SH-SY5Y (cell line): ENCODE measurements around the gene ERH.

ENCODE experiments used
- GATA2 ChIP-seq: IDR thresholded peaks from 2 replicates; pipeline ENCODE4 v1.6.1; 2011; ENCODE audit warnings: mild to moderate bottlenecking, low read depth, low read length
- GATA3 ChIP-seq: IDR thresholded peaks from 2 replicates; pipeline ENCODE4 v1.6.1; 2011; ENCODE audit warnings: low read depth, mild to moderate bottlenecking, low read length, moderate library complexity

The ERH gene

DNA sequence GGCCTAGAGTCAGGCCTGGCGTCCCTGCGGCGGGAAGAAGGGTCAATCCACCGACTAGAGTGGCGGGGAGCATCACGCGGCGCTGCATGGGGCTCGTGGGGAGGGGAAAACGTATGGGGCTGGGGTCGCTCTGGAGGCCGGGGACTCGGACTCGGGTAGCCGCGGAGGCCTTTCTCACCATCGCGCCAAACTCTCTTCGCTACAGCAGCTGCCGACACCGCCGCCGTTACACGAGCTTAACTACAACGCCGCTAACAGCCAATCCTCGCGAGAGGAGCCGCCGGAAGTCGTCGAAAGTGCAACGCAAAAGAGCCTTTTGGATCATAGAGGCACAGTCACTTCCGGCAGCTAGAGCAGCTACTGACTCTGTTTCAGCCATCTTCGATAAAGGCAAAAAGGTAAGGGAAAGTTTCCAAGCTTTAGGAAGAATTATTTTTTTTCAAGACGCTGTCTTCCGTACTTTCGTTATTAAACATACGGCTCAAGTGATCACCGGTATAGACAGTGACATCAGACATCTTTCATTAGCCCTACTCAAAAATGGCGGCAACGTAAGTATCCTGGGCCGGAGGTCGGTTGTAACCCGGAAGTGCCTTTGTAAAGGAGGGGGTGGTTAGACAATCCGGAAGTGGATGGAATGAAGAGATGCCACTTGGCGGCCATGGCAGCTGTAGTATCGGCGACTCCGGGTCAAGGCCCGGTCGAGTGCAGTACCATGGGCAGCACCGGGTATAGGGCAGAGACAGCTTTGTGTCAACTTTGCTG is at the start of gene ERH, which contains the start of gene SLC39A9:
Gene ERH, minus strand, starts transcription at position 247 of the 765 bp plus-strand sequence. Its CDS starts 66 bp downstream, at position 181.
Gene SLC39A9, plus strand, starts transcription at position 640 of the 765 bp plus-strand sequence. CDS start 678 bp downstream, outside the sequence.
- TF ChIP-seq GATA3 (no peak), GATA2 (no peak)

DNA sequence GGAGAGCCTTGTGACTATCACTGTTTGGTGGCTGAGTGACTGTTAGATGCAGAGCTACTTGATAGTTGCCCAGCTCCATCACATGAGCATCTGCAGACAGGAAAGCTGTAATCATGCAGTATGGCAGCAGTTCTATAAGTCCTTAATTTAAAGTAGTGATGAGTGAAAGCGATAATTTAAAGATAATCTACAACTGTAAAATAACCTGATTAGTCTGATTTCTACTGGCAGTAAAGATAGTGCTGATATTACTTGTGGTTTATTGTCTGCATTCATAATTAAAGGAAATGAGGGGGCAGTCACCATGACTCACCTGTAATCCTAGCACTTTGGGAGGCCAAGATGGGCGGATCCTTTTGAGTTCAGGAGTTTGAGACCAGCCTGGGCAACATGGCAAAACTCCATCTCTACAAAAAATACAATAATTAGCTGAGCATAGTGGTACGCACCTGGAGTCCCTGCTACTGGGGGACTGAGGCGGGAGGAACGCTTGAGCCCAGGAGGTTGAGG is 45.3 kb upstream of the ERH start:
- TF ChIP-seq GATA2 (no peak), GATA3 (no peak)

DNA sequence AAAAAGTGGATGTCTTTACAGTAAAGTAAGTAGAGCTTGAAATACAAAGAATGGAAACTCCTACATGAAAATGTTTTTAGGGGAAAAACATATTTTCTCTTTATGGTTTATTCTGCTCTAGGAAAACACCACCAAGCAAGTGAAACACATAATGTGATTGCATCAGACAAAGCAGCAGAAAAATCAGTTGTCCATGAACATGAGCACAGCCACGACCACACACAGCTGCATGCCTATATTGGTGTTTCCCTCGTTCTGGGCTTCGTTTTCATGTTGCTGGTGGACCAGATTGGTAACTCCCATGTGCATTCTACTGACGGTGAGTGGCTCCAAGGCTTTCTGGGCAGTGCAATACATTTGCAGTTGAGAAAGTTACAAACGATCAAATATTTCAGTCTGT is 43.8 kb upstream of the ERH start:
- no peak for TF ChIP-seq GATA3
- no peak for TF ChIP-seq GATA2

DNA sequence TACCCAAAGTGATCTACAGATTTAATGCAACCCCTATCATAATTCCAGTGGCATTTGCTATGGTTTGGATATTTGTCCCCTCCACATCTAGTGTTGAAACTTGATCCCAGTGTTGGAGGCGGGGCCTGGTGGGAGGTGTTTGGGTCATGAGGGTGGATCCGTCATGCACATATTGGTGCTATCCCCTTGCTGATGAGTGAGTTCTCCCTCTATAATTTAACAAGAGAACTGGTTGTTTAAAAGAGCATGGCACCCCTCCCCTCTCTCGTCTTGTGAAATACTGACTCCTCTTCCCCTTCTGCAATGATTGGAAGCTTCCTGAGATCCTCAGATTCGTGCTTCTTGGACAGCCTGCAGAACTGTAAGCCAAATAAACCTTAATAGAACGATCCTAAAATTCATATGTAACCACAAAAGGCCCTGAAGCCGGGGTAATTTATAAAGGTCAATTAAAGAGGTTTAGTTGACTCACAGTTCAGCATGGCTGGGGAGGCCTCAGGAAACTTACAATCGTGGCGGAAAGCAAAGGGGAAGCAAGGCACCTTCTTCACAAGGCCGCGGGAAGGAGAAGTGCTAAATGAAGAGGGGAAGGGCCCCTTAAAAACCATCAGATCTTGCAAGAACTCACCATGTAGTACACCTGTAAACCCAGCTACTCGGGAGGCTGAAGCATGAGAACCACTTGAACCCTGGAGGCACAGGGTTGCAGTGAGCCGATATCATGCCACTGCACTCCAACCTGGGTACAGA is 41.6 kb upstream of the ERH start:
- TF ChIP-seq GATA3: no peak
- no peak for TF ChIP-seq GATA2

DNA sequence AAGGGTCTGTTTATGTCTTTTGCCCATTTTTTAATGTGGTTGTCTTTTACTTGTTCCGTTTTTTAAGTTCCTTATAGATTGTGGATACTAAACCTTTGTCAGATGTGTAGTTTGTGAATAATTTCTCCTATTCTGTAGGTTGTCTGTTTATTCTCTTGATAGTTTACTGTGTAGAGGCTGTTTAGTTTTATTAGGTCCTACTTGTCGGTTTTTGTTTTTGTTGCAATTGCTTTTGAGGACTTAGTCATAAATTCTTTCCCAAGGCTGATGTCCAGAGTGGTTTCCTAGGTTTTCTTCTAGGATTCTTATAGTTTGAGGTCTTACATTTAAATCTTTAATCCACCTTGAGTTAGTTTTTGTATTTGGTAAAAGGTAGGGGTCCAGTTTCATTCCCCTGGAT is 34.3 kb upstream of the ERH start:
- TF ChIP-seq GATA2 (no peak), GATA3 (no peak)

DNA sequence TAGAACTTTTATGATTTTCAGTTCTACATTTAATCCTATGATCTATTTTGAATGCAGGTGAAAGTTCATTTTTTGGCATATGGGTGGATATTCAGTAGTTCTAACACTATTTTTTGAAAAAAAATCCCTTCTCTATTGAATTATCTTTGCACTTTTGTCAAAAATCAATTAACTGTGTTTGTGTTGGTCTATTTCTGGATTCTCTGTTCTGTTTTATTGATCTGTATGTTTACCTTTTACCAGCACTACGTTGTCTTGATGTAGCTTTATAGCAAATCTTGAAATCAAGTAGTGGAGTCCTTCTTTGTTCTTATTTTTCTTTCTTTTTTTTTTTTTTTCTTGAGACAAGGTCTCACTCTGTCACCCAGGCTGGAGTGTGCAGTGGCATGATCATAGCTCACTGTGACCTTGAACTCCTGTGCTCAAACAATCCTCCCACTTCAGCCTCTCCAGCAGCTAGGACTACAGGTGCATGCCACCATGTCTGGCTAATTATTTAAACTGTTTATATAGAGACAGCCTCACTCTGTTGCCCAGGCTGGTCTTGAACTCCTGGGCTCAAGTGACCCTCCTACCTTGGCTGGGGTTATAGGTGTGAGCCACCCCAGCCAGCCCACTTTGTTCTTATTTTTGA is 32.3 kb upstream of the ERH start:
- TF ChIP-seq GATA2: no peak
- no peak for TF ChIP-seq GATA3

DNA sequence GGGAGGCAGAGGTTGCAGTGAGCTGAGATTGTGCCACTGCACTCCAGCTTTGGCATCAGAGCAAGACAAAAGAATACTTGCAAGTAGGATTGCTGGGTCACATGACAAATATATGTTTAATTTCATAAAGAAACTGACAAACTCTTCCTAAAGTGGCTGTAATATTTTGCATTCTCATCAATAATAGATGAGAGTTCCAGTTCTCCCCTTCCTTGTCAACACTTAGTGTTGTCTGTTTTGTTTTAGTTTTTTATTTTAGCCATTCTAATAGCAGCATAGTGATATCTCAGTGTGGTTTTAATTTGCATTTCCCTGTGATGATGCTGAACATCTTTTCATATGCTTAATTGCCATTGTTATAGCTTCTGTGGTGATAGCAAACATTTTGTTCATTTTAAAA is 31.5 kb upstream of the ERH start:
- TF ChIP-seq GATA3 (no peak), GATA2 (no peak)

DNA sequence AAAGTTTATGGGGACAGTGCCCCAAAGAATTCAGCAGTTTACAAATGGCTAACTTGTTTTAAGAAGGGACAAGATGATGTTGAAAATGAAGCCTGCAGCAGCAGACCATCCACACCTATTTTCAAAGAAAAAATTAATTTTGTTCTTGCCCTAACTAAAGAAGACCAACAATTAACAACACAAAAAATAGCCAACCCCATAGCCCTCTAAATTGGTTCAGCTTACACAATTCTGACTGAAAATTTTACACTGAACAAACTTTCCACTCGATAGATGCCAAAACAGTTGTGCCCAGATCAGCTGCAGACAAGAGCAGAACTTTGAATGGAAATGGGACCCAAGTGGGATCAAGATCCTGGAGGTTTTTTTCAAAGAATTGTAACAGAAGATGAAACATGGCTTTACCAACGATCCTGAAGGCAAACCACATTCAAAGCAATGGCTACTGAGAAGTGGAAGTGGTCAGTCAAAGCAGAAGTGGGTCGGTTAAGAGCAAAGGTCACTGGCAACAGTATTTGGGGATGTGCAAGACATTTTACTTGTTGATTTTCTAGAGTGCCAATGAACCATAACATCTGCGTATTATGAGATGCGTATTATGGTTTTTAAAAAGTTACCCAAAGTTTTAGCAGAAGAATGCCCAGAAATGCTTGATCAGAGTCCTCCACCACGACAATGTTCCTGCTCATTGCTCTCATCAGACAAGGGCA is 30.3 kb upstream of the ERH start:
- TF ChIP-seq GATA3 (no peak), GATA2 (no peak)

DNA sequence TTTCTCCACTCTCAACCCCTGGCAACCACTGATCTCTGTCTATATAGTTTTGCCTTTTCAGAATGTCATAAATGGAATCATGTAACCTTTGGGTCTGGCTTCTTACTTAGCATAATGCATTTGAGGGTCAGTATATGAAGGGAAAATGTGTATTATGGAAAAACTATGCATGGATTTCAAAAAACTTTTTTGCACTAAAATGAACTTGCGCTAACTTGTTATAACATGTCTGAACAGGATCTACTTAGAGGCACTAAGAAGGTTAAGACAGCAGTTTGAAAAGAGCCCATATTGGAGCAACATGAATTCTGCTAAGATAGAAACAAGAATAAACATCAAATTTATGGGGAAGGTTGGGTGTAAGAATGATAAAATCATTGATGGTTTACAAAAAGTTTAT is 29.5 kb upstream of the ERH start:
- no peak for TF ChIP-seq GATA3

DNA sequence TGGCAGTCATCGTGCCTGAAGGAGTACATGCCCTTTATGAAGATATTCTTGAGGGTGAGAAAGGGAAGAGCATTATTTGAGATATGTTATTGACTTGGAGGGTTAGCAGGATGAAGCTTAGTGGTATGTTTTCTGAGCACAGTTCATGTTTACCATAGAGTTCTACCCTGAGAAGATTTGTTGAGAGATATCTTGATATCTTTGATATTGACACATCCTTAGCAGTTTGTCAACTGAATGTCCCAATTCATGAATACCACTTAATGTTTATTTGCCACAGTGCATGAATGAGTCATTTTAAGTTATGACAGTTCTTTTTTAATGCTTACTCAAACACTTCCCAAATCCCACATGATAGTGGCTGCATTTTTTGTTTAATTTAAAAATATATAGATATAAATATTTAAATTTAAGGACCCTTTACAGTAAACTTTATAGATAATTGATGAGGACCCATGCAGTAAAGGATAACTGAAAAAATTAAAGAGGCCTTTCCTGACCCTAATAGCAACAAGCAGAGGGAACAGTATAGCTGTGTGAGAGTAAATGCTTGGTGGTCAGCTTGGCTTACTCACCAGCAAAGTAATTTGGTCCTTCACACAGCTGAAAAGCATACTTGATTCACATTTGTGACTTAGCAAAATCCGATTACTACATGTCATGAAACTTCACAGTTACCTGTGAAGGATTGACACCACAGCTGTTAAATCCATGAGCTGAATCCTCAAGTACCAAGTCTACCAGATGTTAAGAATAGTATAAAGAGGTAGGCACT is 26.2 kb upstream of the ERH start:
- TF ChIP-seq GATA2: no peak
- TF ChIP-seq GATA3: no peak

DNA sequence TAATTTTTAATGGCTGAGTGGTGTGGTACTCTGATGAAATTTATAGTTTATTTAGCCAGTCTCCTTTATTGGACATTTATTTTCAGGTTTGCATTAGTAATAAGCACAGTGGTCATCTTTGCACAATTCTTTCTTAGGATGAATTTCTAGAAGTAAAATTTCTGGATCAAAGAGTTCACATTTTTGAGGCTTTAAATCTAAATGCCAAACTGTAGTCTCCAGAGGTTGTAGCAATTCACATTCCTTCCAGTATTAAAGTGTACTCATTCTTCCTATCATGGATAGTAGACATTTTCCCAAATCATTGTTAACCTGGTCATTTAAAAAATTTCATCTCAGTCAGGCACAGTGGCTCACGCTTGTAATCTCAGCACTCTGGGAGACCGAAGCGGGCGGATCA is 25.2 kb upstream of the ERH start:
- TF ChIP-seq GATA2 (no peak), GATA3 (no peak)

DNA sequence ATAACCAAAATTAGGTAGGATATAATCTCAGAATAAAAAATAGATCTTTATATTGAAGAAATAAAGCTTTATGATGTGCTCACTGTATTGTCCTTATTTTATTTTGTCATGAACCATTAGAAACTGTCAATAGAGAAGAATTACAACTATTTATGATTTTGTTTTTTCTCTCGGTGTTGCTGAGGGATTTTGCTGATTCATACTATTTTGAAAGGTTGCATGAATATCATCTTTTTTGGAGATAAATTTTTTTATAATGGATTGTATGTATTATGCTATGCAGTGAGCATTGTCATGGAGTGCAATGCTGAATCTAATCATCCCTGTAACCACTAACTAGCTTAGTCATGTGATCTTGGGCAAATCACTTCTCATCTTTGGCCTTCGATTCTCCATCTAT is 15.4 kb upstream of the ERH start:
- TF ChIP-seq GATA3 (no peak), GATA2 (no peak)

DNA sequence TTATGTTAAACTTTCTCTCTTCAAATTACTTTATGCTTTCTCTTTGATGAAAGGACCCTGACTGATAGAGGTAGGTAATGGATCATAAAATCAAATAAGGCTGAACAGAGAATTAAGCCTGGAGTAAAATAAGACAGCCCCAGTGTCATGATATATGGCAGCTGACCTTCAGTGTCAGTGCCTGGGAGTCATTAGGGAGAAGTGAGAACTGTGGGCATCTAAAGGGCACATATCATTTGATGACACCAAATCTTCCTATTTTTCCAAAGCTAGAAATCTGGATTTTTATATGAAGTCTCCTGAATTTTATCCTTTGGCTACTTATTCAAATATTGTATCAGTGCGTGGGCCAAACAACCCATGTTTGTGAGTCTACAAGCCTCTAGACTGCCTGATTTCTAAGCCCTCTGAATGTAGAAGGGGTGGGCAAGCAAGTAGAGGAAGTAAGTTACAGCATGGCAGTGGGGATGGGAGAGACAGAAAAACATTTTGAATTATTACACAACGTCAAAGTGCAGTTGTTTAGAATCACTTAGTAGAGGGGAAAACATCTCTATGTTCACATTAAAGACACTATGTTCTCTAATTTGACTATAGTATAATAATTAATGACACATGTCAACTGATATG is 10.3 kb upstream of the ERH start:
- TF ChIP-seq GATA2 (no peak), GATA3 (no peak)
